Activated CD4-positive, alpha-beta T cell treated with anti-CD3 and anti-CD28 coated beads for 36 hours (primary cell): ENCODE data around the gene HAGHL. TPM values are rescaled to one million over a fixed set of nuclear protein-coding genes. Genes with fewer than 3 reads are reported as not detected.

Source experiments
- ATAC-seq: fragments of 200-7000 bp; cut with Tn5 transposase; one replicate; pipeline ENCODE4 v1.10.0; 2021; ENCODE audit warnings: mild to moderate bottlenecking, moderate library complexity
- CTCF ChIA-PET: fragments of 350-600 bp; sonication (Branson Sonifier 250); formaldehyde crosslinking; loops from one replicate; lab custom pipeline; 2021; ENCODE audit warnings: antibody characterized with exemption; lab: Charles Lee
- POLR2A ChIA-PET: fragments of 350-600 bp; sonication (Branson Sonifier 250); formaldehyde crosslinking; loops from one replicate; lab custom pipeline; 2021; ENCODE audit warnings: antibody characterized with exemption, inconsistent platforms; lab: Charles Lee
- DNase-seq: peaks from one replicate; pipeline ENCODE4 v3.0.0-alpha.2; 2020
- H3K27ac Mint-ChIP-seq: one replicate; pipeline ENCODE4 v1.8.0; 2021; ENCODE audit warnings: mixed read lengths
- H3K27me3 Mint-ChIP-seq: one replicate; pipeline ENCODE4 v1.8.0; 2021; ENCODE audit warnings: mixed read lengths
- H3K36me3 Mint-ChIP-seq: one replicate; pipeline ENCODE4 v1.8.0; 2021; ENCODE audit warnings: low read depth, mixed read lengths
- H3K4me1 Mint-ChIP-seq: one replicate; pipeline ENCODE4 v1.8.0; 2021; ENCODE audit warnings: mixed read lengths
- H3K4me3 Mint-ChIP-seq: one replicate; pipeline ENCODE4 v1.8.0; 2021; ENCODE audit warnings: mild to moderate bottlenecking, moderate library complexity, mixed read lengths
- H3K9me3 Mint-ChIP-seq: one replicate; pipeline ENCODE4 v1.8.0; 2021; ENCODE audit warnings: low read depth, mixed read lengths
- intact Hi-C, 2 experiments: fragments of 100-400 bp; cut with DNase I in 1 of 2; cut with micrococcal nuclease in 1 of 2; formaldehyde crosslinking; loops; one replicate each; pipeline versions ENCODE4 v1.14.2 to v1.15.1; 2022 to 2024; cut with DNase I, micrococcal nuclease
- total RNA-seq, 2 experiments: library from RNA; stranded (reverse); gene quantifications; one replicate each; pipeline ENCODE4 v1.2.3, GENCODE V29; 2021

HAGHL gene
- total RNA-seq, 2 experiments from 2014 or later: 10.0 to 11.7 TPM

DNA sequence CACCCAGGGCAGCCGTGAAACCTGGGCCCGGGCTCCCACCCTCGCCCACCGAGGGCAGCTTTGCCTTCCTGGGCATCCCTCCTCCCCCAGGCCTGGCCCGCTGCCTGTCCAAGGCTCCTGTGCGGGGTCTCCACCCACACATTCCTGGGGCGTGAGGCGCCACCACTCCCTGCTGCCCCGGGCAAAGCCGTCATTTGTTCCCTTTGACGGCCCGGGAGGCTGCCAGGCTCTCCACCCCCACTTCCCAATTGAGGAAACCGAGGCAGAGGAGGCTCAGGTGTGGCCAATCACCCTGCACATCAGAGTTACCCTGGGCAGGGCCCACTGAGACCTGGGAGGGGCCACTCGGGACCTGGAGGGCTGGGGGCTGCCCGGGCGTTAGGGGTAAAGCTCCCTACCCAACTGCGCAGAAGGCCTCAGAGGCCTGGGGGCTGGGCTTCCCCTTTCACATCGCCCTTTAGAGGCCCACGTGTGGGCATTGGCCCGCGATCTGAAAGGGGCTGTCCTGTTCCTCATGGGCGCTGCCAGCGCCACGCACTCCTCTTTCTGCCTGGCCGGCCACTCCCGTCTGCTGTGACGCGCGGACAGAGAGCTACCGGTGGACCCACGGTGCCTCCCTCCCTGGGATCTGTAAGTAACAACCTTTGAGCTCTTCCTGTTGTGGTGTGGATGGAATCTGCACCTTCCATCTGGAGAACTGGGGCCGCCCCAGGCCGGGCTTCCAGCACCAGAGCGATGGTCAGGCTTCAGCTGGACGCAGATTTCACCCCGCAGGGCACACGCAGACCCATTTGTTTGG, 33.8 kb downstream of the HAGHL start, which contains the start of gene MSLN:
TSS of gene MSLN (plus strand) at position 190 of the 799 bp plus-strand sequence. CDS start 1,947 bp downstream, outside the sequence.
- intact Hi-C loops: no loop called here

DNA sequence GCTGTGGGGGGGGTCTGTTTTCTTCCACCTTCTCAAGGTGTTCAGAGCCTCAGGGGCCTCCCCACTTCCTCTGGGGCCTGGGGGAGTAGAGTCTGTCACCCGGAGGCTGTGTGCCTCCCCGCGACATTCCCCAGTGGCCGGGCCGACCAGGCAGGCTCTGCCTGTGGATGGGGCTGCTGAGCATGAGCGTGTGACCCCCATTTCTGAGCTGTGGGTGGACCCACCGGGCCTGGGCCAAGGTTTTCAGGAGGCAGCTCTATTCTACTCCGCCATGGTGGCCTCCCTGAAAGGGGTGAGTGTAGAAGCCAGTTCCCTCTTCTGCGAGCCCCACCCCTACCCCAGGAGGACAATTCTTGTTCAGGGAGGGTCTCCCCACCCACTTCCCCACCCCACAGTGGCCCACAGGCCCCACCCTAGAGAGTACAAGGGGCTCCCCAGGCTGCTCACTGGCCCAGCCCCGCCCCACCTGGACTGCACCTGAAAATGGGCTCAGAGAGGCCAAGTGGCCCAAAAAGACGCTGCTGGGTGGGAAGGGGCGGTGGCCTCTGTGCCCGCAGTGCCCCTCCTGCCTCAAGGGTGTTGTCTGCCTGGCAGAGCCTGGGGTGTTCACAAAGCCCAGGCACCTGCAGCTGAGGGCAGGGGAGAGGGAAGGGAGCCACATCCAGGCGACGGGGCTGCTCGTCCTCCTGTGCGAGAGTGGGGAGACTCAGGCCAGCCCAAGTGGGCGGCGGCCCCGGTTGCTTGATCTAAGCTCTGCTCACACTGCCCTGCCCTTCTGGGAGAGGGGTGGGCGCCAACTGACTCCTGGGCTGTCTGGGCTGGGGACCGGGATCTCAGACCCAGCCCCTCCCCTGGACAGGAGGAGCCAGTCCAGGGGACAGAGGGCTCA, 35.0 kb downstream of the HAGHL start:
- Mint-ChIP-seq H3K4me3 (no peak overlapping the region), H3K27me3 (peaks cover 4% of the 10 kb centered on the region), H3K36me3 (no peaks in the 10 kb centered on the region), H3K4me1 (no peaks in the 10 kb centered on the region), H3K27ac (no peak overlapping the region), H3K9me3 (no peaks in the 10 kb centered on the region)
- CTCF ChIA-PET: no interaction called here
- POLR2A ChIA-PET: no interaction called here
- intact Hi-C loops: no loop called here
- DNase-seq (no peak), ATAC-seq (no peak)

More for the DNA sequence above, 33.8 kb downstream of the HAGHL start, which contains the start of gene MSLN:
- Mint-ChIP-seq H3K9me3 (peaks cover 4% of the 10 kb centered on the region), H3K4me1 (no peaks in the 10 kb centered on the region), H3K27ac (no peak within 1 kb of the TSS), H3K36me3 (no peaks in the 10 kb centered on the region), H3K4me3 (no peak within 1 kb of the TSS), H3K27me3 (peaks cover 7% of the 10 kb centered on the region)
- ATAC-seq (no peak), DNase-seq (no peak)
- POLR2A ChIA-PET: no interaction called here
- CTCF ChIA-PET: interaction anchor here (0.7 kb wide), 1 partner anchor 50 kb away, joined by 3 read pairs; no protein-coding TSS in a partner anchor

DNA sequence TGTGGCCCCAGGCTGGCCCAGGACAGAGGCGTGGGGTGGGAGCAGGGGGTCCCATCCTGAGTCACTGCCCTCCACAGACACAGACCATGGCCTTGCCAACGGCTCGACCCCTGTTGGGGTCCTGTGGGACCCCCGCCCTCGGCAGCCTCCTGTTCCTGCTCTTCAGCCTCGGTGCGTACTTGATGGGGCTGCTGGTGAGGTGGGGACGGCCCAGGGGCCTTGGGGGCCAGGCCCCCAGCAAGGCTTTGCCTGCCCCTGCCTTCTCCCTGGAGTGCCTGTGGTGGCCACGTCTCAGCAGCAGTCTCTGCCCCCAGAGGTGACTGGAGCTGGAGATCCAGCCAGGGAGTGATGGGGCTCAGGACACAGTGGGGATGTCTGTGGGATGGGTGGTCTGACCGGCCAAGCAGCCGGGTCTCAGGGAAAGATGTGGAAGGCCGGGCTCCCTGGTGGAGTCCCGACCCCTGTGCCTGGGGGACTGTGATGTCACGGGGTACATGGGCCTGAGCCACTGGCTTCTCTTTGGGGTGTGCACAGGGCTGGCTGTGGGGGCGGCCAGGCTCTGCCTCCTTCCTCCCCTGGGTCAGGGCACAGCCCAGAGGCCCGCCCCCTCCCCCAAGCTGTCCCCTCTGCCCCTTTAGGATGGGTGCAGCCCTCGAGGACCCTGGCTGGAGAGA, 35.8 kb downstream of the HAGHL start:
- Mint-ChIP-seq H3K27ac (no peak overlapping the region), H3K4me3 (no peak overlapping the region), H3K36me3 (no peaks in the 10 kb centered on the region), H3K4me1 (no peaks in the 10 kb centered on the region), H3K27me3 (peaks cover 2% of the 10 kb centered on the region), H3K9me3 (no peaks in the 10 kb centered on the region)
- ChIA-PET CTCF (no interaction called here), POLR2A (no interaction called here)
- ATAC-seq: no peak
- intact Hi-C loops: no loop called here
- no peak for DNase-seq

DNA sequence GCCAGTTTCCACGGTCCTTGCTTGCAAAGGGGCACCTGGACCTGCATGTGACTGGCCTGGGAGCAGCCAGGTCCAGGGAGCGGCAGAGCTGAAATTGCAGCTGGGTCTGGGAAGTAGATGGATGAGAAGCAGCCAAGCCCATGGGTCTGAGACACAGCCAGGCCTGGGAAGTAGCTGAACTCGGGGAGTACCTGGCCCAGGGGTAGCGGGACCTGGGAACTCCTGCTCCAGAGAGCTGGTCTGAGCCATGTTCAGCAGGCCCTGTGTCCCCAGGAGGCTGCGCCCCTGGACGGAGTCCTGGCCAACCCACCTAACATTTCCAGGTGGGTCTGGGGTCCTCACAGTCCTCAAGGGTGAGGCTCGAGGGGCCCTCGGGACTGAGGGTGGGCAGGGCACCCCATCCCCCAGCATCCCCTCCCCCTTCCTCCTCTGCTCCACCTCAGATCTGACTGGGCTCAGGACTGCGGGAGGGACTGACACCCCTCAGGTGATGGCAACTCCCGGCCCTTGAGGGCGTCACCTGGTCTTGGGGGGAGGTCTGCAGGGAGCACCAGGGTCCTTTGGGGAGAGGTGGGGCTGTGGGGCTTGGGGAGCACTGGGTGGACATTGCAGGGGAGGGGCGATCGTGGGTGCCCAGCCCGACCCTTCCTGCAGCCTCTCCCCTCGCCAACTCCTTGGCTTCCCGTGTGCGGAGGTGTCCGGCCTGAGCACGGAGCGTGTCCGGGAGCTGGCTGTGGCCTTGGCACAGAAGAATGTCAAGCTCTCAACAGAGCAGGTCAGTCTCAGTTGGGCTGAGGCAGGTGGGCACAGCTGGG, 36.7 kb downstream of the HAGHL start:
- intact Hi-C loops: no loop called here
- ATAC-seq (no peak), DNase-seq (no peak)
- Mint-ChIP-seq H3K4me3 (no peak overlapping the region), H3K27me3 (no peaks in the 10 kb centered on the region), H3K36me3 (no peaks in the 10 kb centered on the region), H3K4me1 (no peaks in the 10 kb centered on the region), H3K27ac (no peak overlapping the region), H3K9me3 (no peaks in the 10 kb centered on the region)
- ChIA-PET POLR2A (no interaction called here), CTCF (no interaction called here)

DNA sequence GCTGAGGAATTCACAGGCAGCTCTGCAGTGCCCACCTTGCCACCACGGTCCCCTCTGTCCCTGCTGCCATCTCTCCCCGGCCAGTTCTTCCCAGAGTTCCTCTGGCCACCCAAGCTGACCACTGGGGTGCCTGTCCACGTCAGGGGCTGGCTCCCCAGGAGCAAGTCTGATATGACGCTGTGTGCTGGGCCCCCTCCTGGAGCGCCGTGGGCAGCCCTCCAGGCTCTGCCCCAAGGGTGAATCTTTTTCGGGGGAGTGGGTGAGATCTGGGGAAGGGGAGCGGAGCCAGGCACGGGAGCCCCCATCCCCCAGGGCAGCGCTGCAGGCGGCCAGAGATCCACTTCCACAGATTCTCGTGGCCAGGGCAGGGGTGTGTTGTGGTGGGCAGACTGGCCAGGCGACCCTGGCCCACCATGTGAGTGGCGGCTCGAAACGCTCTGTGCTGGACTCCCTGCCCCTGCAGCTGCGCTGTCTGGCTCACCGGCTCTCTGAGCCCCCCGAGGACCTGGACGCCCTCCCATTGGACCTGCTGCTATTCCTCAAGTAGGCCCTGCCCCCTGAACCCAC, 37.4 kb downstream of the HAGHL start:
- DNase-seq (no peak), ATAC-seq (no peak)
- no peak overlapping the region for H3K27ac Mint-ChIP-seq
- no peaks in the 10 kb centered on the region for H3K27me3 Mint-ChIP-seq
- no peaks in the 10 kb centered on the region for H3K4me1 Mint-ChIP-seq
- intact Hi-C loops: no loop called here
- ChIA-PET POLR2A (no interaction called here), CTCF (no interaction called here)
- H3K36me3 Mint-ChIP-seq: no peaks in the 10 kb centered on the region
- no peaks in the 10 kb centered on the region for H3K9me3 Mint-ChIP-seq
- H3K4me3 Mint-ChIP-seq: no peak overlapping the region

DNA sequence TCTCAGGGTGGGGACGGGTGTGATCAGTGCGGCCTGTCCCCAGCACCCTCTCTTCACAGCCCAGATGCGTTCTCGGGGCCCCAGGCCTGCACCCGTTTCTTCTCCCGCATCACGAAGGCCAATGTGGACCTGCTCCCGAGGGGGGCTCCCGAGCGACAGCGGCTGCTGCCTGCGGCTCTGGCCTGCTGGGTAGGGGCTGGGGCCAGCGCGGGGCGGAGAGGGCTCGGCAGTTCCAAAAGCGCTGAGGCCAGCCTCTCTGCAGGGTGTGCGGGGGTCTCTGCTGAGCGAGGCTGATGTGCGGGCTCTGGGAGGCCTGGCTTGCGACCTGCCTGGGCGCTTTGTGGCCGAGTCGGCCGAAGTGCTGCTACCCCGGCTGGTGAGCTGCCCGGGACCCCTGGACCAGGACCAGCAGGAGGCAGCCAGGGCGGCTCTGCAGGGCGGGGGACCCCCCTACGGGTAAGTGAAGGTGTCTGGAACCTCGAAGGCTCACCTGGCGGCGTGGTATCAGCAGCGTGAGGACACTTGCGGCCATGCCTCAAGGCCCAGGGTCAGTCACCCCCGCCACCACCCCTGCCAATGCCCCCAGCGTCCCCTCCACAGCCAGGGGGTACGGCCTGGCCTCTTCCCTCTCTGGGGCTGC, 38.1 kb downstream of the HAGHL start:
- ChIA-PET POLR2A (no interaction called here), CTCF (no interaction called here)
- no peak for ATAC-seq
- Mint-ChIP-seq H3K4me3 (no peak overlapping the region), H3K27me3 (no peaks in the 10 kb centered on the region), H3K36me3 (no peaks in the 10 kb centered on the region), H3K4me1 (no peaks in the 10 kb centered on the region), H3K9me3 (no peaks in the 10 kb centered on the region), H3K27ac (no peak overlapping the region)
- intact Hi-C loops: no loop called here
- DNase-seq: no peak

DNA sequence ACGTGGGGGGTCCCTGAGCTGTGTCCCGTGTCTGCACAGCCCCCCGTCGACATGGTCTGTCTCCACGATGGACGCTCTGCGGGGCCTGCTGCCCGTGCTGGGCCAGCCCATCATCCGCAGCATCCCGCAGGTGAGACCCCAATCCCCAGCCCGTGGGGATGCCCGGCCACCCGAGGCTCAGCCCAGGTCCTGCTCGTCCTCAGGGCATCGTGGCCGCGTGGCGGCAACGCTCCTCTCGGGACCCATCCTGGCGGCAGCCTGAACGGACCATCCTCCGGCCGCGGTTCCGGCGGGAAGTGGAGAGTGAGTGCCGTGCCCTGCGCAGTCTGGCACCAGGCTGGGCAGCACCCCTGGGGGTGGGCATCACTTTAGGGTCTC, 38.6 kb downstream of the HAGHL start:
- Mint-ChIP-seq H3K4me1 (no peaks in the 10 kb centered on the region), H3K27ac (no peak overlapping the region), H3K9me3 (no peaks in the 10 kb centered on the region), H3K27me3 (no peaks in the 10 kb centered on the region), H3K4me3 (no peak overlapping the region), H3K36me3 (no peaks in the 10 kb centered on the region)
- ATAC-seq: no peak
- CTCF ChIA-PET: interaction anchor here (0.6 kb wide), 1 partner anchor 16 kb away, joined by 4 read pairs; no protein-coding TSS in a partner anchor
- no peak for DNase-seq
- intact Hi-C loops: no loop called here
- POLR2A ChIA-PET: no interaction called here

DNA sequence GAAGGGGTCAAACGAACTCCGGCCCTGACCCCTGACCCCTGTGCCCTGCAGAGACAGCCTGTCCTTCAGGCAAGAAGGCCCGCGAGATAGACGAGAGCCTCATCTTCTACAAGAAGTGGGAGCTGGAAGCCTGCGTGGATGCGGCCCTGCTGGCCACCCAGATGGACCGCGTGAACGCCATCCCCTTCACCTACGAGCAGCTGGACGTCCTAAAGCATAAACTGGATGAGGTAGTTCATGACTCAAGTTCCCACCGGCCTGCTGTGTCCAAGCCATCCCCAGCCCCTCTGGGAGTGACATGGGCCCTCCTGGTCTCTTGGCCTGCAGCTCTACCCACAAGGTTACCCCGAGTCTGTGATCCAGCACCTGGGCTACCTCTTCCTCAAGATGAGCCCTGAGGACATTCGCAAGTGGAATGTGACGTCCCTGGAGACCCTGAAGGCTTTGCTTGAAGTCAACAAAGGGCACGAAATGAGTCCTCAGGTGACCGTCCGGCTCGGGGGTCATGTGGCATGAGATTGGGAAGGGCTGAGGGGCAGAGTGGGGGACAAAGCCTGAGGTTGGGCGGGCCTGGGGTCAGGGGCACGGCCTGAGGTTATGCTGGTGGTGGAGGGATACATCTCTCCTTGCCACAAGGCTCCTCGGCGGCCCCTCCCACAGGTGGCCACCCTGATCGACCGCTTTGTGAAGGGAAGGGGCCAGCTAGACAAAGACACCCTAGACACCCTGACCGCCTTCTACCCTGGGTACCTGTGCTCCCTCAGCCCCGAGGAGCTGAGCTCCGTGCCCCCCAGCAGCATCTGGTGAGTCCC, 39.3 kb downstream of the HAGHL start:
- POLR2A ChIA-PET: no interaction called here
- DNase-seq: no peak

DNA sequence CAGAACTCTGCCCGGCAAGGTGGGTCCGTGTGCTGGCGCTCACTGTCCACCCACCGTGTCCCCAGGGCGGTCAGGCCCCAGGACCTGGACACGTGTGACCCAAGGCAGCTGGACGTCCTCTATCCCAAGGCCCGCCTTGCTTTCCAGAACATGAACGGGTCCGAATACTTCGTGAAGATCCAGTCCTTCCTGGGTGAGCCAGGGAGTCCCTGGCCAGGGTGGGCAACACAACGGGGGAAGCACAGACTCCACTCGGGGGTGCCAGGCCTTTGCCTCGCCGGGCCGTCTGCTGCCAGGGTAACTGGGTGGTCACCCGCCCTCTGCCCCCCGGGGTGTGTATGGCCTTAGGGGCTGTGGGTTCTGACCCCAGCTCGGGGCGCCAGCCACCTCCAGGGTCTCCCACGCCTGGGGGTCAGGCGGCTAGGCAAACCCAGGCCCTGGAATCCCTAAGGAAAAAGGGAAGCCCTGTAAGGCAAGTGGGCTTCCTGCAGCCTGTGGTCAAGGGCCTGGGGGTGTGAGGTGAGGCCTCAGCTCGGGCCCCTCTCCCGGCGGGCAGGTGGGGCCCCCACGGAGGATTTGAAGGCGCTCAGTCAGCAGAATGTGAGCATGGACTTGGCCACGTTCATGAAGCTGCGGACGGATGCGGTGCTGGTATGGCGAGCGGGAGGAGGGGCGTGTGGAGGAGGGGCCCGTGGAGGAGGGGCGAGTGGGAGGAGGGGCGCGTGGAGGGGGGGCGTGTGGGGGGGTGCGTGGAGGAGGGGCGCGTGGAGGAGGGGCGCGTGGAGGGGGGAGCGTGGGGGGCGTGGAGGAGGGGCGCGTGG, 40.1 kb downstream of the HAGHL start:
- CTCF ChIA-PET: no interaction called here
- H3K36me3 Mint-ChIP-seq: no peaks in the 10 kb centered on the region

More for the DNA sequence above, 39.3 kb downstream of the HAGHL start:
- Mint-ChIP-seq H3K4me1 (no peaks in the 10 kb centered on the region), H3K4me3 (no peak overlapping the region), H3K9me3 (no peaks in the 10 kb centered on the region), H3K27ac (no peak overlapping the region), H3K36me3 (no peaks in the 10 kb centered on the region), H3K27me3 (no peaks in the 10 kb centered on the region)
- CTCF ChIA-PET: interaction anchor here (0.6 kb wide), 2 partner anchors 15 to 89 kb away, joined by 3 to 4 read pairs; no protein-coding TSS in a partner anchor
- ATAC-seq: no peak
- intact Hi-C loops: no loop called here

More for the DNA sequence above, 40.1 kb downstream of the HAGHL start:
- Mint-ChIP-seq H3K4me3 (no peak overlapping the region), H3K27me3 (no peaks in the 10 kb centered on the region), H3K9me3 (no peaks in the 10 kb centered on the region), H3K27ac (no peak overlapping the region), H3K4me1 (no peaks in the 10 kb centered on the region)
- no peak for DNase-seq
- intact Hi-C loops: no loop called here
- POLR2A ChIA-PET: no interaction called here
- ATAC-seq: no peak
